Measurements from ENCODE around the gene IMMP2L.
"Not testable (repeated sequence)": the region's sequence is repeated elsewhere in the genome, so short reads cannot be mapped to it uniquely, and the experiment has no call there.

Gene IMMP2L

GRCh38 chr7:111561904-111562732, at the start of gene IMMP2L:
IMMP2L (minus strand) TSS chr7:111562492.
- FAIRE-seq = no peak

GRCh38 chr7:111609483-111610254, 47.4 kb upstream of the IMMP2L start:
- not testable (repeated sequence) for FAIRE-seq

GRCh38 chr7:111607621-111608020, 45.3 kb upstream of the IMMP2L start:
- FAIRE-seq = no peak

- FAIRE-seq = no peak
These were observed 43.0 kb upstream of the IMMP2L start for GRCh38 chr7:111605246-111605645.

- no peak for FAIRE-seq
These were observed 37.8 kb upstream of the IMMP2L start for GRCh38 chr7:111600091-111600490.

GRCh38 chr7:111595780-111596179, 33.5 kb upstream of the IMMP2L start:
- no peak for FAIRE-seq

GRCh38 chr7:111594602-111595001, 32.3 kb upstream of the IMMP2L start:
- no peak for FAIRE-seq

- no peak for FAIRE-seq
These were observed 31.1 kb upstream of the IMMP2L start for GRCh38 chr7:111593343-111593742.

- FAIRE-seq = no peak
These were observed 25.8 kb upstream of the IMMP2L start for GRCh38 chr7:111588065-111588433.

- FAIRE-seq = no peak
These were observed 25.2 kb upstream of the IMMP2L start for GRCh38 chr7:111587410-111588064.

- FAIRE-seq = no peak
These were observed 24.6 kb upstream of the IMMP2L start for GRCh38 chr7:111586711-111587409.

- not testable (repeated sequence) for FAIRE-seq
These were observed 19.6 kb upstream of the IMMP2L start for GRCh38 chr7:111581784-111582488.

GRCh38 chr7:111581207-111581606, 18.9 kb upstream of the IMMP2L start:
- FAIRE-seq = not testable (repeated sequence)

GRCh38 chr7:111578754-111579153, 16.5 kb upstream of the IMMP2L start:
- FAIRE-seq = no peak

GRCh38 chr7:111571720-111572119, 9.4 kb upstream of the IMMP2L start:
- FAIRE-seq = no peak

- FAIRE-seq = no peak
These were observed 6.7 kb upstream of the IMMP2L start for GRCh38 chr7:111568870-111569462.

- FAIRE-seq = no peak
These were observed 6.1 kb upstream of the IMMP2L start for GRCh38 chr7:111568419-111568818.

GRCh38 chr7:111564078-111564477, 1.8 kb upstream of the IMMP2L start:
- no peak for FAIRE-seq

- FAIRE-seq = no peak
These were observed 713 bp downstream of the IMMP2L start for GRCh38 chr7:111561654-111561903.

GRCh38 chr7:111560773-111561653, 1.3 kb downstream of the IMMP2L start:
- FAIRE-seq = no peak

GRCh38 chr7:111558991-111559390, 3.3 kb downstream of the IMMP2L start:
- FAIRE-seq = no peak
